ENCODE measurements around the gene NPAS1.

Gene NPAS1

DNA sequence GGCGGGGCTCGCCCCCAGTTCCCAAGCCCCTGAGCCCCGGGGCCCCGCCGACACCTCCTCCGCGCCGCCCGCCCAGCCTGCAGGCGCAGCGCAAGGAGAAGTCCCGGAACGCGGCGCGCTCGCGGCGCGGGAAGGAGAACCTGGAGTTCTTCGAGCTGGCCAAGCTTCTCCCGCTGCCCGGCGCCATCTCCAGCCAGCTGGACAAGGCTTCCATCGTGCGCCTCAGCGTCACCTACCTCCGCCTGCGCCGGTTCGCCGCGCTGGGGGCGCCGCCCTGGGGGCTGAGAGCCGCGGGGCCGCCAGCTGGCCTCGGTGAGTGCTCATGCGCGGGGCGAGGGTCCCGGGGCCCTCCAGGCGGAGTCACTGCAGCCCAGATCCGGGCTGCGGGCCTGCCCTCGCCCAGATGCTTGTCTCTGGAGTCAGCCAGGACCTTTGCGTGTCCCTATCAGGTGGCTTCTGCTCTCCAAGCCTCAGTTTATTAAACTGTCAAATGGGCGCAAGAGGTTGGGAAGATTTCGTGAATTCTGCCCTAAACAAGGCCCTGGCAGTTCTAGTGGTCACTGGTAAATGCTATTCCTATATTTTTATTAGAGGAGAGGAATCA is 2.0 kb downstream of the NPAS1 start:
- TF ChIP-seq GATA3 (IDR thresholded peaks at IDR 0.05; ENCODE audit: low read depth, low read length) (no peak), GATA2 (IDR thresholded peaks at IDR 0.05; ENCODE audit: low read depth, low read length) (no peak)

DNA sequence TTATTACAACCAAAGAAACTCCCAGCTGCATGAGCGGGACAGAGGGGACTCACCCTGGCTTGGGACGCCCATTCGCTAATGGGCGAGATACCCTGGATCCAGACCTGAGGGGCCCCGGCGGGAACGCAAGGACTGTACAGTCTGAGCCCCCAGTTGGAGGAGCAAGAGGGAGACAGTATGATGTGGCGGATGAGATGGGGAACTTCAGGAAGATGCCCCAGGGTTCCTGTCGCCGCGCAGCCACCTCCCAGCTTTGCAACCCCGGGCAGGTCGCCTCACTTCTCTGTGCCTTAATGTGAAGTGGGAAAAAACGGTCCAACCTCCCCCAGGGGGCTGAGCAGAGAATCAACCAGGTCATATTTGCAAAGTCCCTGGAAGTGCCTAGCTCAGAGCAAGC is 2.5 kb downstream of the NPAS1 start:
- TF ChIP-seq GATA3 (IDR thresholded peaks at IDR 0.05; ENCODE audit: low read depth, low read length), result no peak
- no peak for TF ChIP-seq GATA2 (IDR thresholded peaks at IDR 0.05; ENCODE audit: low read depth, low read length)

DNA sequence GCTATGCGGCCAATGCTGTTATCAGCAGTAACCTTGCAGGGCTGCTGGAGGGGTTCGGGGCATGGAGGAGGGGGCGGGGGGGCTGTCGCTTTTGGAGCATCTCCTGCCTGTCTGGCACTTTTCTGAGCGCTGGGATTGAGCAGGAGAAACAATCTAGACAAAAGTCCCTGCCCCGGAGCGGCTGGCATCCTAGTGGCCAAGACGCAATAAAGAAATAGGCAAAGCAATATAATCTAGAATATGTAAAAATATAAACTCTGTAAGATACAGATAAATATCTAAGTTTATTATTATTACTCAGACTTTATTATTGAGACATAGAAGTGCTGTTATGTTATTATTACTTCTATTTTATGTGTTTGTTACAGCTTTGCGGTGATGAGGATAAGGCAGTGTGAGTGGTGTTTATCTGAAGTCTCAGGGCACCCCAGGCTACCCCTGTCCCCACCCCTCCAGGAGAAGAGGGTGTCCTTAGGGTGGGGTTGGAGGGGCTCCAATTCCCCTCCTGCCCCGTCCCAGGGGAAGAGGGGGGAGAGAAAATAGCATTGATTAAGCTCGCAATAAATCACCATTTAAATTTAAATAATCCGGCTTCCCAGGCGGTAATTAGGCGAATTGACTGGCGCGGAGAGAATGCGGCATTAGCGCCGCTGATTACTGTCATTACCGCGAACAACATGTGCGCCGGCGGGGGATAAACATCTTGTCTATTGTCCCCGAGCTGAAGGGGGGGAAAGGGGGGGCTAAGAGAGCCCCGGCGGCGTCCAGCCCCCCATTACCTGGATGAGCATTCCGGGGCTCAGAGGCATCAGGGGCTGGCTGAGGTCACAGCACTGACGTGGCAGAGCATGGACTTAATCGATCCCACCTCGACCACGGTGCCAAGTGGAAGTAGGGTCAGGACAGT is 3.2 kb downstream of the NPAS1 start:
- TF ChIP-seq GATA3 (IDR thresholded peaks at IDR 0.05; ENCODE audit: low read depth, low read length) (no peak), GATA2 (IDR thresholded peaks at IDR 0.05; ENCODE audit: low read depth, low read length) (no peak)

DNA sequence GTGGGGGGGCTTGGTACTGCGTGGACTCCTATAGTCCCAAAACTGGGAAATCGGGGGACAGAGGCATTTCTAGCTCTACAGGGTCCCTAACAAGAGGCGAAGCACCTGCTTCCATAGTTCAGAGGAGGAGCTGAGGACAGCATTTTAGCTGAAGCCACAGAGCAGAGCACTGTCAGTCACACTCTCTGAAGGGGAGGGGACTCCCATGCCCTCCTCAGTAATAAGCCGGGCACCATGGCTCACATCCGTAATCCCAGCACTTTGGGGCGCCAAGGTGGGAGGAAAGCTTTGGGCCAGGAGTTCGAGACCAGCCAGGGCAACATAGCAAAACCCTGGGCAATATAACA is 3.8 kb downstream of the NPAS1 start:
- TF ChIP-seq GATA3 (IDR thresholded peaks at IDR 0.05; ENCODE audit: low read depth, low read length), result no peak
- TF ChIP-seq GATA2 (IDR thresholded peaks at IDR 0.05; ENCODE audit: low read depth, low read length), result no peak

DNA sequence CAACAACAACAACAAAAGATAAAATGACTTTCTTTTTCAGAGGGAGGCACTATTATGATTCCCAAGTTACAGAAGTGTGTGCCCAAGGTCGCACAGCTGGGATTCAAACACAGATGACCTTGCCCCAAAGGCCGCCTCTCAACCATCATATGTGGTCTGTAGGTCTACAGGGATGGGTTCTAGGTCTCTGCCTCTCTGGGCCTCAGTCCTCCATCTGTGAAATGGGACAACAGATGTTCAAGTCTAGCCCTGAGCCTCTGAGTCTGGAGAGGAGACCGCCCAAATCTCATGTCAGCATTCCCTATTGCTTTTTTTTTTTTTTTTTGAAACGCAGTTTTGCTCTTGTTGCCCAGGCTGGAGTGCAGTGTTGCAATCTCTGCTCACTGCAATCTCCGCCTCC is 4.9 kb downstream of the NPAS1 start:
- no peak for TF ChIP-seq GATA3 (IDR thresholded peaks at IDR 0.05; ENCODE audit: low read depth, low read length)
- no peak for TF ChIP-seq GATA2 (IDR thresholded peaks at IDR 0.05; ENCODE audit: low read depth, low read length)

DNA sequence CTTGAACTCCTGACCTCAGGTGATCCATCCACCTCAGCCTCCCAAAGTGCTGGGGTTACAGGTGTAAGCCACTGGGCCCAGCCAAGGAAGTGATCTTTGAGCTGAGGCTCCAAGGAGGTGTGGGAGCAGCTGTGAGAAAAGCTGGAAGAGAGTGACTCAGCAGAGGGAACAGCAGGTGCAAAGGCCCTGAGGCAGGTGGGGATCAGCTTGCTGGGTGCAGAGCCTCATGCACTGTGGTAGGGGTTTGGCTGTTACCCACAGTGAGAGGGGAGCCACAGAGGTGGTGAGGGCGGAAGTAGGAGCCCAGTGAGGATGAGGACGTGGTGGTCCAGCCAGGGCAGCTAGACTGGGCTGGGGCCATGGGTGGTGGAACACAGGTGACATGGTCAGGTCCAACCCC is 6.5 kb downstream of the NPAS1 start:
- TF ChIP-seq GATA2 (IDR thresholded peaks at IDR 0.05; ENCODE audit: low read depth, low read length) (no peak), GATA3 (IDR thresholded peaks at IDR 0.05; ENCODE audit: low read depth, low read length) (no peak)

DNA sequence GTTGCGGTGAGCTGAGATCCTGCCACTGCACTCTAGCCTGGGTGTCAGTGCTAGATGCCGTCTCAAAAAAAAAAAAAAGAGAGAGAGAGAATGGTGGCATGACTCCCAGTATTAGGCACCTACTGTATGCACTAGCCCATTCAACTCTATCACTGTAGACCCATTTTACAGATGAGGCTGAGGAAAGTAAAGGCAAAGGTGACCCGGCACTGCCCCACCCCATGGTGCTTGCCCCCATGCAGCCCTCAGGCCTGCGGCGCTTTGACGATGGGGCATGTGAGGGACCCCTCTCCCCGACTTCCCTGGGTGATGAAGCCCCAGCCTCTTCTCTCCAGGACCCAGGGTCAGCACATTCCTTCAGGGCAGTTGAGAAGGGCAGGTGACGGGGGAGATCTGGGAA is 7.3 kb downstream of the NPAS1 start:
- TF ChIP-seq GATA3 (IDR thresholded peaks at IDR 0.05; ENCODE audit: low read depth, low read length), result no peak
- no peak for TF ChIP-seq GATA2 (IDR thresholded peaks at IDR 0.05; ENCODE audit: low read depth, low read length)

DNA sequence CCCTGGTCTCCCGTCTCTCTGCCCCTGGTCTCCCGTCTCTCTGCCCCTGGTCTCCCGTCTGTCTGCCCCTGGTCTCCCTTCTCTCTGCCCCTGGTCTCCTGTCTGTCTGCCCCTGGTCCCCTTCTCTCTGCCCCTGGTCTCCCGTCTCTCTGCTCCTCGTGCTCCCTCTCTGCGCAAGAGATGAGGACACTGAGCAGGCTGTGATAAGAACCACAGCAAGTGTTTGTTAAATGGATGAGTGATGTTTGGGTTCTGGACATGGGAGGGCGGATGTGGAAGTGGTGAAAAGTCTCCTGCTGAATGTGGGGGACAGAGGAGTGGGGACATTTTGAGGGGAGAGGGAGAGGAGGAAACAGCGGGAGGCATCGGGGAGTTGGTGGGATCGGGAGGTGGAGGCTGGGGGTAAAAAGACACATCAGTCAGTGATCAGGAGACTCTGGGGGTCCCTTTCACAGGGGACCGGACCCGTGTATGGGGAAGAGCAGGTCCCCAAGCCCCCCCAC is 8.0 kb downstream of the NPAS1 start:
- no peak for TF ChIP-seq GATA2 (IDR thresholded peaks at IDR 0.05; ENCODE audit: low read depth, low read length)
- no peak for TF ChIP-seq GATA3 (IDR thresholded peaks at IDR 0.05; ENCODE audit: low read depth, low read length)

DNA sequence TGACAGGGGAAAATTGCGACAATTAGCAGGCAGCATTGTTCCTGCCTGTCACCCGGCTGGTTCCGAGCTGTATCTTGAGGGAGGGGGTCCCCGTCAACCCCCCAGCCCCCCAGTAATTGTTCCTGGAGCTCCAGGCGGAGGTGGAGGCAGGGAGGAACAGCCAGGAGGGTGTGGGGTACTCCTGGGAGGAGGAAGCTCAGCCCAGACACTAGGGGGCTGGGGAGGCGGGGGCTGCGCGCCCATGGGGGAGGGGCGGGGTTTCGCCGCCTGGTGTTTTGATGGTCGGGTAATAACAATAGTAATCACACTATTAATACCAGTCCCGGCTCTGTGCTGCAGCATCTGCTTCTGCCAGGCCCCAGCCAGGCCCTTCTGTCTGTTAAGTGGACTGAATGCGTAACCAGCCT is 8.6 kb downstream of the NPAS1 start:
- TF ChIP-seq GATA2 (IDR thresholded peaks at IDR 0.05; ENCODE audit: low read depth, low read length) (no peak), GATA3 (IDR thresholded peaks at IDR 0.05; ENCODE audit: low read depth, low read length) (no peak)

DNA sequence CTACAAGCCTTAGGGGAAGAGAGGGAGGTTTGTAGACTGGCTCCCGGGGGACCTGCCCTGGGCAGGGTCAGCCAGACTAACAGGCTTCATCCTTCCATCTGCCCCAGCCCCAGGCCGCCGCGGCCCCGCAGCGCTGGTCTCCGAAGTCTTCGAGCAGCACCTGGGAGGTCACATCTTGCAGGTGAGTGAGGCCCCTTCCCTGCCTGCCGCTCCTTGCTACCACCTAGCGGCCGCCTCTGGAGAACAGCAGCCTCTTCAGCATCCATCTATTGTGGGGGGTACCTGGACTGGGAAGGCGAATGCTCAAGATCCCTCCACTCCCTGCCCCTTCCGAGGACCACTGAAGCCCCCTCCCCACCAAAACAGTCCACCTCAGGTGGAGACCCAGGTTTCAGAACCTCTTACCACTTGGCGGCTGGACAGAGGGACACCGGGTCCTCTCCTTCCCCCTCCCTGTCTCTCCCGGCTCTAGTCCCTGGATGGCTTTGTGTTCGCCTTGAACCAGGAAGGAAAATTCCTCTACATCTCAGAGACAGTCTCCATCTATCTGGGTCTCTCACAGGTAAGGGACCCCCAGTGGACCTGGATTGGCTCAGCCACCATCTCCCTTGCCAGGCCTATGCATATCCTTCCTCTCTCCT is 12.7 kb downstream of the NPAS1 start:
- TF ChIP-seq GATA3 (IDR thresholded peaks at IDR 0.05; ENCODE audit: low read depth, low read length) (no peak), GATA2 (IDR thresholded peaks at IDR 0.05; ENCODE audit: low read depth, low read length) (no peak)

DNA sequence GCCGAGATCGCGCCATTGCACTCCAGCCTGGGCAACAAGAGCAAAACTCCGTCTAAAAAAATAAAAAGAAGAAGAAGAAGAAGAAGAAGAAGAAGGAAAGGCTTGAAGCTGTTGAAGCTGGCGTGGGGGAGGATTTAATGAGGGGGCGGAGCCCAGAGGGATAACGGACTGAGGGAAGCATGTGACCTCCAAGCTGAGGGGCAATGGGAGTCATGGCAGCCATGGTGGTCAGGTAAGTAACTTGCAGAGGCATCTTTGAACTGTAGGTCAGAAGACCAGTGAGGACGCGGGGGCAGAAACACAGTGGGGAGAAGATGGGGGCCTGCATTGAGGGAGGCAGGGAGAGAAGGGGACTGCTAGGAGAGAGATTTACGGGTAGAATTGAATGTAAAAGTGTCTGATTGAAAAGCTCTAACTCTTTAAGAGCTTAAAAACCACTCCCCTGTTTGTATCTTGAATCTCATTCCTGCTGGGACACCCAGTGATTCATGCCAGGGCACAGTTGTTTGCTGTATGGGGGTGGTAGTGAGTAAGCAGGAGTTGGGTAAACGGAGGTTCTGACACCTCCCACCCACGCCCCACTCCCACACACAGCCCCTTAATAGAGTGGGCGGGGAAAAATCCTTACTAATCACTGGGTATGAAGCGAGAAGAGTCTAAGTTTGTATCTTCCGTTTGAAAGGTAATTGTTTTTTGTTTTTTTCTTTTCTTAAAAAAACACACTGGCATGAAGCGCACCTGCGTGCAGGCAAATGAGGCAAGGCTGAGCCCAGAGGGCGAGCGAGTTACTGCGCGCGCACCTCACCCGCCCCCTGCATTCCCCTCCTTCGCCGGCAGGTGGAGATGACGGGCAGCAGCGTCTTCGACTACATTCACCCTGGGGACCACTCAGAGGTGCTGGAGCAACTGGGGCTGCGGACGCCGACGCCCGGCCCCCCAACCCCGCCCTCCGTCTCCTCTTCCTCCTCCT is 15.8 kb downstream of the NPAS1 start:
- no peak for TF ChIP-seq GATA3 (IDR thresholded peaks at IDR 0.05; ENCODE audit: low read depth, low read length)
- TF ChIP-seq GATA2 (IDR thresholded peaks at IDR 0.05; ENCODE audit: low read depth, low read length), result no peak

DNA sequence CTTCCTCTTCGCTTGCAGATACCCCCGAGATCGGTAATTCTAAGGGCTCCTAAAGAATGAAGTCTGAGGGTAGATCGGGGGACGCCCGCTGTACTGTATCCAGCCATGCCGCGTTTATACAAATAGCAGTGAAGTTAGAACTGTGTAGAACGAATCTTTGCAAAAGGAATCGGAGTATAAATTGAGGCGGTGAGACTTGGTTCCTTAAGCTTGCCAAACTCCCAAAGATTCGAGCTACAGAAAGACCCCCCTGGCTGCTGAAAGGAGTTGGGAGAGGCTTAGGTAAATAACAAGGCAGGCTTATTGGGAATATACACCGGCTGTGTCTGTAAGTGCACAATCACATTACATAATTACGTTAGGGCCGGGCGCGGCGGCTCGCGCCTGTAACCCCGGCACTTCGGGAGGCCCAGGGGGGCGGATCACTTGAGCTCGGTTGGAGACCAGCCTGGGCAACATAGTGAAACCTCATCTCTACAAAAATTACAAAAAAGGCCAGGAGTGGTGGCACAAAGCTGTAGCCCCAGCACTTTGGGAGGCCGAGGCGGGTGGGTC is 16.5 kb downstream of the NPAS1 start:
- TF ChIP-seq GATA3 (IDR thresholded peaks at IDR 0.05; ENCODE audit: low read depth, low read length), result no peak
- no peak for TF ChIP-seq GATA2 (IDR thresholded peaks at IDR 0.05; ENCODE audit: low read depth, low read length)

DNA sequence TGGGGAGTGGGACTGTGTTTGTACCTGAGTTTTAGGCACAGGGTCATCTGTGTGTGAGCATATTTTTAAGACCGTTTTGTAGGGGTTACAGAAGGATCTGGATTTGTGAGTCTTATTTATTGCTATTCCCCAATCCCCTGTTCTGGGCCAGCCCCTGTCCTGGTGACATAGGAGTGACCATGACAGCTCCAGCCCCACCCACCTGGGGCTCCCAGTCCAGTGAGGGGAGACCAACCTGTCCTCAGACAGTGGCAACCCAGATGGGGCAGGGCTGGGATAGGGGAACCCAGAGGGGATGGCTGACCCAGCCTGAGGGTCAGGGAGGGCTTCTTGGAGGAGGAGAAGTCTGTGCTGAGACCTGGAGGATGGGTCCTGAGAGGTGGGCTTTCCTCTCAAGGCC is 18.1 kb downstream of the NPAS1 start:
- TF ChIP-seq GATA2 (IDR thresholded peaks at IDR 0.05; ENCODE audit: low read depth, low read length) (no peak), GATA3 (IDR thresholded peaks at IDR 0.05; ENCODE audit: low read depth, low read length) (no peak)

All from SH-SY5Y (cell line).